GM12891 (cell line): Measurements from ENCODE around the gene CD300H.

Experiments
- POLR2A ChIP-seq: IDR thresholded peaks from 2 replicates; pipeline ENCODE4 v1.6.1; 2011; ENCODE audit warnings: low read depth, low read length, control low read depth
- POLR2AphosphoS5 ChIP-seq: IDR thresholded peaks from 2 replicates; pipeline ENCODE4 v1.6.1; 2011; ENCODE audit warnings: low read depth, low read length, control low read depth
- SPI1 ChIP-seq: IDR thresholded peaks from 2 replicates; pipeline ENCODE4 v1.6.1; 2011; ENCODE audit warnings: low read depth, low read length, control low read depth

GRCh38 chr17:74549343-74549742 lies 18.0 kb downstream of the CD300H start:
- no peak for TF ChIP-seq POLR2A
- no peak for TF ChIP-seq POLR2AphosphoS5
- TF ChIP-seq SPI1 = no peak
